ENCODE data around the gene ATG7. TPM values are rescaled to one million over a fixed set of nuclear protein-coding genes. Genes with fewer than 3 reads are reported as not detected.
"Not testable (repeated sequence)": the region's sequence is repeated elsewhere in the genome, so short reads cannot be mapped to it uniquely, and the experiment has no call there.

ATG7 gene
- total RNA-seq, 4 donors from 2014 or later = 45.8 to 85.3 (median 67.3) TPM

DNA sequence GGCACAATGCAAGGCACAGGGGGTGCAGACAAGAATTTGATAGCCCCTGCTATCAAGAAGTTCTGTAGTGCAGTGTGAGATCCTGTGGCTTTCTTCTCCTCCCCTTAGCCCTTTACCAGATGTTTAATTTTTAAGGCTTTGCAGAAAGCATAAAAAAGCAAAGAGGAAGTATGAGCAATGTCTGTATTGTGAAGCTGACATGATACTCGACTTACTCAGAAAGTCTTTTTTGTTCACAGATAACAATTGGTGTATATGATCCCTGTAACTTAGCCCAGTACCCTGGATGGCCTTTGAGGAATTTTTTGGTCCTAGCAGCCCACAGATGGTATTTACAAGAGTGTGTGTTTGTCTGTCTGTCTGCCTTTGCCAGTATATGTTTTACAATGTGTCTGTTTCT is 58.9 kb downstream of the ATG7 start:
- WGBS, 2 donors = 71 to 76% methylated on average over 1 of the region's 1 CpG
- no peak for DNase-seq
- Histone ChIP-seq H3K4me1 (no peaks in the 10 kb centered on the region), H3K9me3 (no peaks in the 10 kb centered on the region), H3K27me3 (no peaks in the 10 kb centered on the region), H3K36me3 (peaks cover 0 to 4% of the 10 kb centered on the region in 2 donors), H3K4me3 (replicated peaks in 1 of 3) (no peak overlapping the region), H3K27ac (no peak overlapping the region)
- TF ChIP-seq, protein P1, sequence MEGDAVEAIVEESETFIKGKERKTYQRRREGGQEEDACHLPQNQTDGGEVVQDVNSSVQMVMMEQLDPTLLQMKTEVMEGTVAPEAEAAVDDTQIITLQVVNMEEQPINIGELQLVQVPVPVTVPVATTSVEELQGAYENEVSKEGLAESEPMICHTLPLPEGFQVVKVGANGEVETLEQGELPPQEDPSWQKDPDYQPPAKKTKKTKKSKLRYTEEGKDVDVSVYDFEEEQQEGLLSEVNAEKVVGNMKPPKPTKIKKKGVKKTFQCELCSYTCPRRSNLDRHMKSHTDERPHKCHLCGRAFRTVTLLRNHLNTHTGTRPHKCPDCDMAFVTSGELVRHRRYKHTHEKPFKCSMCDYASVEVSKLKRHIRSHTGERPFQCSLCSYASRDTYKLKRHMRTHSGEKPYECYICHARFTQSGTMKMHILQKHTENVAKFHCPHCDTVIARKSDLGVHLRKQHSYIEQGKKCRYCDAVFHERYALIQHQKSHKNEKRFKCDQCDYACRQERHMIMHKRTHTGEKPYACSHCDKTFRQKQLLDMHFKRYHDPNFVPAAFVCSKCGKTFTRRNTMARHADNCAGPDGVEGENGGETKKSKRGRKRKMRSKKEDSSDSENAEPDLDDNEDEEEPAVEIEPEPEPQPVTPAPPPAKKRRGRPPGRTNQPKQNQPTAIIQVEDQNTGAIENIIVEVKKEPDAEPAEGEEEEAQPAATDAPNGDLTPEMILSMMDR (IDR thresholded peaks at IDR 0.05) = no peak
- no peak for TF ChIP-seq POLR2A (IDR thresholded peaks at IDR 0.05)
- intact Hi-C loops (cut with DNase I) = loop anchor here (10.0 kb wide), 1 partner anchor 176 kb away; the partner anchor contains the start of gene HRH1

DNA sequence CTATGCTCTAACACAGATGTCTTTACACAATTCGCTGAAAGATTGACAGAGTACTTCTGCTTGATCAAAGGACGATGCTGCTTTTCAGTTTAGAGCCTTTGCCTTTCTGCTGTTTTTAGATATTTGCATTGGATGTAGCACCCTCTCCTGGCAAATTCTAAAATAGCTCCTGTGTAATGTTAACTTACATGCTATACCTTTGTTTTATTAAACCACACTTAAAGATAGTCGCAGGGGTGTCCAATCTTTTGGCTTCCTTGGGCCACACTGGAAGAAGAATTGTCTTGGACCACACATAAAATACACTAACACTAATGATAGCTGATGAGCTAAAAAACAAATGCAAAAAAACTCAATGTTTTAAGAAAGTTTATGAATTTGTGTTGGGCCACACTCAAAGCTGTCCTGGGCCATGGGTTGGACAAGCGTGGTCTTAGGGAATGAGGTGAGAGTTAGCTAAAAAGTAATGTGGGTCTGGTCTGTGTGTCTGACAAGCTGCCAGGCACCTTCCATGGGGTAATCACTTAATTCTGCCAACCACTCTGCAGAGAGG is 62.9 kb downstream of the ATG7 start:
- 39 to 42% methylated on average over 4 of the region's 4 CpGs for WGBS, 2 donors
- H3K4me1 ChIP-seq = no peaks in the 10 kb centered on the region
- H3K27me3 ChIP-seq = no peaks in the 10 kb centered on the region
- H3K4me3 ChIP-seq (replicated peaks in 1 of 3) = no peak overlapping the region
- H3K27ac ChIP-seq = no peak overlapping the region
- H3K9me3 ChIP-seq = no peaks in the 10 kb centered on the region
- H3K36me3 ChIP-seq = no peaks in the 10 kb centered on the region
- no peak for DNase-seq
- intact Hi-C loops (cut with DNase I) = loop anchor here (5.0 to 10.0 kb wide), 2 partner anchors 180 to 273 kb away; partner anchors contain the start of gene HRH1
- TF ChIP-seq, protein P1 (IDR thresholded peaks at IDR 0.05) = peak; percentile 15 to 62 (median 42)
- TF ChIP-seq POLR2A (IDR thresholded peaks at IDR 0.05) = no peak

DNA sequence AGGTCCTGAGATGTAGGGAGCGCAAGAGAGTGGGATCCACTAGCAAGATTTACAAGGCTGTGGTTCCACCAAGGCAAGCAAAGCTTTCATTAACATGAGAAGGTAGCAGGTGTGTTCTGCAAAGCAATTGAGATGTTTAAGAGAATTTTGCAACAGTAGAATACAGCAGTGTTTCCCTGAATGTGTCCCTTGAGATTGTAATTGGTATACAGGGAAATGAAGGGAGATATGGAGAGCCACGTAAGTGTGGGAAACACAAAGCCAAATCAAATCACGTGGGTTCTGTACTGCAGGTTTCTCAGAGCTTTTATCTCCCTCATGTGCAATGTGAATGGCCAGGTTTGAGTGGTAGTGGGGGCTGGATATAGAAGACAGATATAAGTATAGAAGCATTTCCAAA is 67.3 kb downstream of the ATG7 start:
- Histone ChIP-seq H3K4me3 (replicated peaks in 1 of 3) (no peak overlapping the region), H3K27me3 (no peaks in the 10 kb centered on the region), H3K9me3 (no peaks in the 10 kb centered on the region), H3K27ac (no peak overlapping the region), H3K4me1 (no peaks in the 10 kb centered on the region), H3K36me3 (peaks cover 0 to 14% of the 10 kb centered on the region in 2 donors)
- no peak for DNase-seq
- WGBS, 2 donors = 84 to 92% methylated on average over 3 of the region's 3 CpGs
- no peak for TF ChIP-seq POLR2A (IDR thresholded peaks at IDR 0.05)
- TF ChIP-seq, protein P1 (IDR thresholded peaks at IDR 0.05) = no peak
- intact Hi-C loops (cut with DNase I) = loop anchor here (5.0 to 10.0 kb wide), 2 partner anchors 185 to 277 kb away; partner anchors contain the start of gene HRH1

DNA sequence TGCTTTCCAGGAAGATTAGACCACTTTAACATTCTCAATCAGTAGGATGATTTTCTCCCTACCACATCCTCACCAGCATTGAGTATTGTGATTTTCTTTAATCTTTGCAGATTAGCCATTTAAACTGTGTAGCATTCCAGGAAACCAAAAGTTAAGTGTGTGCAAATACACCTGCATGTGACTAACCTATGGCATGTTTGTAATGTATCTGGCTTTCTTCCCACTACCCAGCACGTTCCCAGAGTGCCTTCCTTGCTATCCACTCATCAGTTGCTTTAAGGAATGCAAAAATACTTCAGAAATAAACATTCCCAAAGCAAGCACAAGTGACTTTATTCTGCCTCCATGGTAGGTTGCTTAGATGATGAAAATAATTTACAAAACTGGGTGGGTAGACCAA is 74.2 kb downstream of the ATG7 start:
- H3K27me3 ChIP-seq = no peaks in the 10 kb centered on the region
- peaks cover 11 to 20% of the 10 kb centered on the region in 2 donors for H3K36me3 ChIP-seq
- H3K27ac ChIP-seq = no peak overlapping the region
- H3K9me3 ChIP-seq = no peaks in the 10 kb centered on the region
- no peak overlapping the region for H3K4me3 ChIP-seq (replicated peaks in 1 of 3)
- intact Hi-C loops (cut with DNase I) = no loop called here
- no peaks in the 10 kb centered on the region for H3K4me1 ChIP-seq
- 81 to 82% methylated on average over 1 of the region's 1 CpG for WGBS, 2 donors
- DNase-seq = no peak
- TF ChIP-seq, protein P1 (IDR thresholded peaks at IDR 0.05) = no peak
- no peak for TF ChIP-seq POLR2A (IDR thresholded peaks at IDR 0.05)

DNA sequence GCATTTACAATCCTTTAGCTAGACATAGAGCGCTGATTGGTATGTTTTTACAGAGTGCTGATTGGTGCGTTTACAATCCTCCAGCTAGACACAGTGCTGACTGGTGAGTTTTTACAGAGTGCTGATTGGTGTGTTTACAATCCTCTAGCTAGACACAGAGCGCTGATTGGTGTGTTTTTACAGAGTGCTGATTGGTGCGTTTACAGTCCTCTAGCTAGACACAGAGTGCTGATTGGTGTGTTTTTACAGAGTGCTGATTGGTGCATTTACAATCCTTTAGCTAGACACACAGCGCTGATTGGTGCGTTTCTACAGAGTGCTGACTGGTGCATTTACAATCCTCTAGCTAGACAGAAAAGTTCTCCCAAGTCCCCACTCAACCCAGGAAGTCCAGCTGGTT is 76.7 kb downstream of the ATG7 start:
- H3K9me3 ChIP-seq; H3K27me3 ChIP-seq; DNase-seq; H3K4me1 ChIP-seq; intact Hi-C loops (cut with DNase I); H3K27ac ChIP-seq; H3K4me3 ChIP-seq (replicated peaks in 1 of 3): not testable (repeated sequence)
- WGBS, 2 donors = 92 to 97% methylated on average over 6 of the region's 6 CpGs
- peaks cover 10 to 11% of the 10 kb centered on the region in 2 donors for H3K36me3 ChIP-seq

All from thyroid gland (tissue), 4 donors.